Glomerular endothelial cell (primary cell): ENCODE measurements around the gene PEMT. TPM values are rescaled to one million over a fixed set of nuclear protein-coding genes. Genes with fewer than 3 reads are reported as not detected.

Experiments used
- DNase-seq: peaks from one replicate; pipeline ENCODE4 v3.0.0-alpha.2; 2011; ENCODE audit warnings: low read depth, low spot score; ENCODE audit errors: extremely low read depth
- total RNA-seq: library from RNA; depleted of rRNA; stranded (reverse); fragments of >200 nt; gene quantifications from 2 replicates; pipeline ENCODE4 v1.2.3, GENCODE V29; 2015

PEMT gene
- total RNA-seq, 1 donor from 2014 or later, result 35.7 TPM

GRCh38 chr17:17505151-17505550 lies 86.4 kb downstream of the PEMT start:
- no peak for DNase-seq

GRCh38 chr17:17504341-17505140 lies 87.0 kb downstream of the PEMT start:
- DNase-seq, result no peak

GRCh38 chr17:17503566-17504130 lies 87.9 kb downstream of the PEMT start:
- DNase-seq, result no peak

GRCh38 chr17:17502741-17503565 lies 88.6 kb downstream of the PEMT start:
- no peak for DNase-seq

GRCh38 chr17:17500999-17501605 lies 90.4 kb downstream of the PEMT start:
- DNase-seq, result no peak

- no peak for DNase-seq
Measured at GRCh38 chr17:17499402-17500145, 91.9 kb downstream of the PEMT start.

GRCh38 chr17:17498606-17499301 lies 92.8 kb downstream of the PEMT start:
- DNase-seq, result no peak

GRCh38 chr17:17497845-17498520 lies 93.5 kb downstream of the PEMT start:
- DNase-seq, result no peak

GRCh38 chr17:17497065-17497844 lies 94.3 kb downstream of the PEMT start:
- no peak for DNase-seq

GRCh38 chr17:17496189-17497064 lies 95.1 kb downstream of the PEMT start, which contains the start of gene RASD1:
Gene RASD1 (minus strand): TSS chr17:17496395. CDS start chr17:17496181, 214 bp downstream.
- no peak for DNase-seq

- DNase-seq, result no peak
Measured at GRCh38 chr17:17495536-17496188, 95.8 kb downstream of the PEMT start.

GRCh38 chr17:17494870-17495535 lies 96.5 kb downstream of the PEMT start:
- DNase-seq, result no peak

GRCh38 chr17:17494499-17494869 lies 97.0 kb downstream of the PEMT start:
- no peak for DNase-seq

- DNase-seq, result no peak
Measured at GRCh38 chr17:17493986-17494466, 97.5 kb downstream of the PEMT start.

- DNase-seq, result no peak
Measured at GRCh38 chr17:17493249-17493985, 98.1 kb downstream of the PEMT start.

- no peak for DNase-seq
Measured at GRCh38 chr17:17492571-17492970, 98.9 kb downstream of the PEMT start.
